HepG2 (cell line): ENCODE measurements around the gene PHF23. TPM values are rescaled to one million over a fixed set of nuclear protein-coding genes. Genes with fewer than 3 reads are reported as not detected.

ENCODE experiments used
- HOXA3 ChIP-seq: sonication (generic); formaldehyde crosslinking; IDR thresholded peaks from 2 replicates; pipeline ENCODE4 v1.5.0; 2020; ENCODE audit warnings: missing genetic modification reagents
- NFKB2 ChIP-seq: sonication (generic); formaldehyde crosslinking; IDR thresholded peaks from 2 replicates; pipeline ENCODE4 v1.4.0; 2020; ENCODE audit warnings: missing genetic modification reagents, borderline replicate concordance
- ZNF382 ChIP-seq: sonication (generic); formaldehyde crosslinking; IDR thresholded peaks from 2 replicates; pipeline ENCODE4 v1.5.0; 2020; ENCODE audit warnings: missing genetic modification reagents, mild to moderate bottlenecking, borderline replicate concordance
- ZNF768 ChIP-seq: sonication (generic); formaldehyde crosslinking; IDR thresholded peaks from 2 replicates; pipeline ENCODE4 v1.4.0; 2020; ENCODE audit warnings: missing genetic modification reagents
- ZNF788 ChIP-seq: sonication (generic); formaldehyde crosslinking; IDR thresholded peaks from 2 replicates; pipeline ENCODE4 v1.5.0; 2020; ENCODE audit warnings: mild to moderate bottlenecking, missing genetic modification reagents, borderline replicate concordance
- polyA plus RNA-seq, 8 experiments: library from polyadenylated mRNA; depleted of rRNA in 3 of 8; stranded (reverse) in 7 of 8; unstranded in 1 of 8; fragments of >200 nt; fragmentation: Illumina TruSeq in 4 of 8; extraction: Trizol in 4 of 8; gene quantifications; 2 replicates each; pipeline versions ENCODE4 v1.2.1 to v1.2.3, GENCODE V29; 2011 to 2016; ENCODE audit warnings: low read depth in 4 of 8, missing spikeins in 1 of 8, mixed read lengths in 1 of 8; ENCODE audit not compliant: insufficient read depth in 1 of 8
- total RNA-seq, 5 experiments: library from RNA; depleted of rRNA; stranded (reverse); fragments of >200 nt; fragmentation: Illumina TruSeq; extraction: Trizol; gene quantifications; 2 replicates each; pipeline ENCODE4 v1.2.3, GENCODE V29; 2016; ENCODE audit warnings: low read depth in 1 of 5
- TF ChIP-seq, protein P1 (sequence below): IDR thresholded peaks from 2 replicates; pipeline ENCODE4 v1.6.1; 2012; ENCODE audit warnings: low read length, improper control_type of control experiment
- TF ChIP-seq, protein P2 (sequence below): sonication (generic); formaldehyde crosslinking; IDR thresholded peaks from 2 replicates; pipeline ENCODE4 v1.8.0; 2022; ENCODE audit warnings: mild to moderate bottlenecking, missing genetic modification reagents; ENCODE audit not compliant: insufficient replicate concordance
- TF ChIP-seq, protein P3 (sequence below): IDR thresholded peaks from 2 replicates; pipeline ENCODE4 v1.4.0; 2020; ENCODE audit warnings: mild to moderate bottlenecking, missing genetic modification reagents
- TF ChIP-seq, protein P4 (sequence below), 2 experiments: fragments of 450-650 bp in 1 of 2; sonication (generic) in 1 of 2; formaldehyde crosslinking; IDR thresholded peaks; 2 replicates each; pipeline versions ENCODE4 v1.5.0 to v1.8.0; 2020 to 2022; ENCODE audit warnings: mild to moderate bottlenecking in 1 of 2, missing genetic modification reagents in 1 of 2
- TF ChIP-seq, protein P5 (sequence below): sonication (generic); formaldehyde crosslinking; IDR thresholded peaks from 2 replicates; pipeline ENCODE4 v1.9.0; 2022; ENCODE audit warnings: missing genetic modification reagents, mild to moderate bottlenecking, borderline replicate concordance
- TF ChIP-seq, protein P6 (sequence below): sonication (generic); formaldehyde crosslinking; IDR thresholded peaks from 2 replicates; pipeline ENCODE4 v1.4.0; 2020; ENCODE audit warnings: missing genetic modification reagents

PHF23 gene
- total and polyA plus RNA-seq, 2 of the 13 experiments (the other 11 are each of a cell fraction or from before 2014, with no cell fraction given), result 27.6 to 33.2 TPM

DNA sequence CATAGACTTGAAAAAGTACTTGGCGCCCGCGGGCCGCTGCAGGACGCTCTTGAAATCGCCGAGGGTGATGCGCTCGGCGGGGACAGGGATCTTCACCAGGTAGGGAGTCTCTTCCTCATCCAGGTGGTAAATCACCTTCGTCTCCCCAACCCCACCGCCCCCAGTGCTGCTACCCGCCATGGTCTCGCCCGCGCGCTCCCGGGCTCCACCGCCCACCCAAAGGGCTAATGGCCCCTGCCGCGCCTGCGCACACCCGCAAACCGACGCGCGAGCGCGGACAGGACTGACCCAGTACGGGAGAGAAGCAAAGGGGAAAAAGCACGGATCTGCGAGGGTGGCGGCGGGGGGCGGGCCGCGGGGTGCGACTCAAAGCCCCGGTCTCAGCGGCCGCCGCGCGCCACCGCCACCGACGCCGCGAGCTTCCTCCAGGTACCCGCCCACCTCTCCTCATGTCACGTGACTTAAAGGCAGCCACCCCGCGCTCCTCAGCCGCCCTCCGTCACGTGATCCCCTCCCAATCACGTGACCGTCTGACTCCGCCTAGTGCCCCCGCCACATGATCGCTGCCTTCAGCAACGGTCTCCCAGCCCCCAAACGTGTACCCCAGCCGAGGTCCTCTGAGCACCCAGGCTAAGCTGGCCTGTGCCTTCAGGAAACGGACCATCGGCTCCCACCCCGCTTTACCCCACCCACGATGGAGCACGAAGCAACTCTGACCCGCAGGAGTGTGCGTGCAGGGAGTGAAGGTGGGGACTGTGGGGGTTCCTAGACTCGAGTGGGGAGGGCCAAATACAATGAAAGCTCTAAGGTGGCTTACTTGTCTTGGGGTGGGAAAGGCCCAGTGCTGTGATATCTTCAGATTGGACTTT lies 4.9 kb downstream of the PHF23 start, which contains the start of gene DVL2 (continued):
- TF ChIP-seq, protein P1, sequence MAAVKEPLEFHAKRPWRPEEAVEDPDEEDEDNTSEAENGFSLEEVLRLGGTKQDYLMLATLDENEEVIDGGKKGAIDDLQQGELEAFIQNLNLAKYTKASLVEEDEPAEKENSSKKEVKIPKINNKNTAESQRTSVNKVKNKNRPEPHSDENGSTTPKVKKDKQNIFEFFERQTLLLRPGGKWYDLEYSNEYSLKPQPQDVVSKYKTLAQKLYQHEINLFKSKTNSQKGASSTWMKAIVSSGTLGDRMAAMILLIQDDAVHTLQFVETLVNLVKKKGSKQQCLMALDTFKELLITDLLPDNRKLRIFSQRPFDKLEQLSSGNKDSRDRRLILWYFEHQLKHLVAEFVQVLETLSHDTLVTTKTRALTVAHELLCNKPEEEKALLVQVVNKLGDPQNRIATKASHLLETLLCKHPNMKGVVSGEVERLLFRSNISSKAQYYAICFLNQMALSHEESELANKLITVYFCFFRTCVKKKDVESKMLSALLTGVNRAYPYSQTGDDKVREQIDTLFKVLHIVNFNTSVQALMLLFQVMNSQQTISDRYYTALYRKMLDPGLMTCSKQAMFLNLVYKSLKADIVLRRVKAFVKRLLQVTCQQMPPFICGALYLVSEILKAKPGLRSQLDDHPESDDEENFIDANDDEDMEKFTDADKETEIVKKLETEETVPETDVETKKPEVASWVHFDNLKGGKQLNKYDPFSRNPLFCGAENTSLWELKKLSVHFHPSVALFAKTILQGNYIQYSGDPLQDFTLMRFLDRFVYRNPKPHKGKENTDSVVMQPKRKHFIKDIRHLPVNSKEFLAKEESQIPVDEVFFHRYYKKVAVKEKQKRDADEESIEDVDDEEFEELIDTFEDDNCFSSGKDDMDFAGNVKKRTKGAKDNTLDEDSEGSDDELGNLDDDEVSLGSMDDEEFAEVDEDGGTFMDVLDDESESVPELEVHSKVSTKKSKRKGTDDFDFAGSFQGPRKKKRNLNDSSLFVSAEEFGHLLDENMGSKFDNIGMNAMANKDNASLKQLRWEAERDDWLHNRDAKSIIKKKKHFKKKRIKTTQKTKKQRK, result no peak
- TF ChIP-seq ZNF788 (CRISPR knock-in tag), result peak; percentile 90
- TF ChIP-seq, protein P2, sequence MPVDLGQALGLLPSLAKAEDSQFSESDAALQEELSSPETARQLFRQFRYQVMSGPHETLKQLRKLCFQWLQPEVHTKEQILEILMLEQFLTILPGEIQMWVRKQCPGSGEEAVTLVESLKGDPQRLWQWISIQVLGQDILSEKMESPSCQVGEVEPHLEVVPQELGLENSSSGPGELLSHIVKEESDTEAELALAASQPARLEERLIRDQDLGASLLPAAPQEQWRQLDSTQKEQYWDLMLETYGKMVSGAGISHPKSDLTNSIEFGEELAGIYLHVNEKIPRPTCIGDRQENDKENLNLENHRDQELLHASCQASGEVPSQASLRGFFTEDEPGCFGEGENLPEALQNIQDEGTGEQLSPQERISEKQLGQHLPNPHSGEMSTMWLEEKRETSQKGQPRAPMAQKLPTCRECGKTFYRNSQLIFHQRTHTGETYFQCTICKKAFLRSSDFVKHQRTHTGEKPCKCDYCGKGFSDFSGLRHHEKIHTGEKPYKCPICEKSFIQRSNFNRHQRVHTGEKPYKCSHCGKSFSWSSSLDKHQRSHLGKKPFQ (CRISPR knock-in tag), result no peak
- TF ChIP-seq, protein P3, sequence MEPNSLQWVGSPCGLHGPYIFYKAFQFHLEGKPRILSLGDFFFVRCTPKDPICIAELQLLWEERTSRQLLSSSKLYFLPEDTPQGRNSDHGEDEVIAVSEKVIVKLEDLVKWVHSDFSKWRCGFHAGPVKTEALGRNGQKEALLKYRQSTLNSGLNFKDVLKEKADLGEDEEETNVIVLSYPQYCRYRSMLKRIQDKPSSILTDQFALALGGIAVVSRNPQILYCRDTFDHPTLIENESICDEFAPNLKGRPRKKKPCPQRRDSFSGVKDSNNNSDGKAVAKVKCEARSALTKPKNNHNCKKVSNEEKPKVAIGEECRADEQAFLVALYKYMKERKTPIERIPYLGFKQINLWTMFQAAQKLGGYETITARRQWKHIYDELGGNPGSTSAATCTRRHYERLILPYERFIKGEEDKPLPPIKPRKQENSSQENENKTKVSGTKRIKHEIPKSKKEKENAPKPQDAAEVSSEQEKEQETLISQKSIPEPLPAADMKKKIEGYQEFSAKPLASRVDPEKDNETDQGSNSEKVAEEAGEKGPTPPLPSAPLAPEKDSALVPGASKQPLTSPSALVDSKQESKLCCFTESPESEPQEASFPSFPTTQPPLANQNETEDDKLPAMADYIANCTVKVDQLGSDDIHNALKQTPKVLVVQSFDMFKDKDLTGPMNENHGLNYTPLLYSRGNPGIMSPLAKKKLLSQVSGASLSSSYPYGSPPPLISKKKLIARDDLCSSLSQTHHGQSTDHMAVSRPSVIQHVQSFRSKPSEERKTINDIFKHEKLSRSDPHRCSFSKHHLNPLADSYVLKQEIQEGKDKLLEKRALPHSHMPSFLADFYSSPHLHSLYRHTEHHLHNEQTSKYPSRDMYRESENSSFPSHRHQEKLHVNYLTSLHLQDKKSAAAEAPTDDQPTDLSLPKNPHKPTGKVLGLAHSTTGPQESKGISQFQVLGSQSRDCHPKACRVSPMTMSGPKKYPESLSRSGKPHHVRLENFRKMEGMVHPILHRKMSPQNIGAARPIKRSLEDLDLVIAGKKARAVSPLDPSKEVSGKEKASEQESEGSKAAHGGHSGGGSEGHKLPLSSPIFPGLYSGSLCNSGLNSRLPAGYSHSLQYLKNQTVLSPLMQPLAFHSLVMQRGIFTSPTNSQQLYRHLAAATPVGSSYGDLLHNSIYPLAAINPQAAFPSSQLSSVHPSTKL (CRISPR knock-in tag), result peak; percentile 45
- peak; percentile 86 for TF ChIP-seq HOXA3 (CRISPR knock-in tag)
- TF ChIP-seq NFKB2 (CRISPR knock-in tag), result peak; percentile 78; the same call in 1 of the 2 replicates
- peak; percentile 57; the same call in 1 of the 2 replicates for TF ChIP-seq ZNF768
- TF ChIP-seq, protein P4, sequence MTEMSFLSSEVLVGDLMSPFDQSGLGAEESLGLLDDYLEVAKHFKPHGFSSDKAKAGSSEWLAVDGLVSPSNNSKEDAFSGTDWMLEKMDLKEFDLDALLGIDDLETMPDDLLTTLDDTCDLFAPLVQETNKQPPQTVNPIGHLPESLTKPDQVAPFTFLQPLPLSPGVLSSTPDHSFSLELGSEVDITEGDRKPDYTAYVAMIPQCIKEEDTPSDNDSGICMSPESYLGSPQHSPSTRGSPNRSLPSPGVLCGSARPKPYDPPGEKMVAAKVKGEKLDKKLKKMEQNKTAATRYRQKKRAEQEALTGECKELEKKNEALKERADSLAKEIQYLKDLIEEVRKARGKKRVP (CRISPR knock-in tag; IDR thresholded peaks at IDR 0.05), result no peak; a peak in 2 of 4 replicates
- TF ChIP-seq, protein P5, sequence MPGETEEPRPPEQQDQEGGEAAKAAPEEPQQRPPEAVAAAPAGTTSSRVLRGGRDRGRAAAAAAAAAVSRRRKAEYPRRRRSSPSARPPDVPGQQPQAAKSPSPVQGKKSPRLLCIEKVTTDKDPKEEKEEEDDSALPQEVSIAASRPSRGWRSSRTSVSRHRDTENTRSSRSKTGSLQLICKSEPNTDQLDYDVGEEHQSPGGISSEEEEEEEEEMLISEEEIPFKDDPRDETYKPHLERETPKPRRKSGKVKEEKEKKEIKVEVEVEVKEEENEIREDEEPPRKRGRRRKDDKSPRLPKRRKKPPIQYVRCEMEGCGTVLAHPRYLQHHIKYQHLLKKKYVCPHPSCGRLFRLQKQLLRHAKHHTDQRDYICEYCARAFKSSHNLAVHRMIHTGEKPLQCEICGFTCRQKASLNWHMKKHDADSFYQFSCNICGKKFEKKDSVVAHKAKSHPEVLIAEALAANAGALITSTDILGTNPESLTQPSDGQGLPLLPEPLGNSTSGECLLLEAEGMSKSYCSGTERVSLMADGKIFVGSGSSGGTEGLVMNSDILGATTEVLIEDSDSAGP (CRISPR knock-in tag), result peak; percentile 85
- no peak for TF ChIP-seq ZNF382 (CRISPR knock-in tag)
- TF ChIP-seq, protein P6, sequence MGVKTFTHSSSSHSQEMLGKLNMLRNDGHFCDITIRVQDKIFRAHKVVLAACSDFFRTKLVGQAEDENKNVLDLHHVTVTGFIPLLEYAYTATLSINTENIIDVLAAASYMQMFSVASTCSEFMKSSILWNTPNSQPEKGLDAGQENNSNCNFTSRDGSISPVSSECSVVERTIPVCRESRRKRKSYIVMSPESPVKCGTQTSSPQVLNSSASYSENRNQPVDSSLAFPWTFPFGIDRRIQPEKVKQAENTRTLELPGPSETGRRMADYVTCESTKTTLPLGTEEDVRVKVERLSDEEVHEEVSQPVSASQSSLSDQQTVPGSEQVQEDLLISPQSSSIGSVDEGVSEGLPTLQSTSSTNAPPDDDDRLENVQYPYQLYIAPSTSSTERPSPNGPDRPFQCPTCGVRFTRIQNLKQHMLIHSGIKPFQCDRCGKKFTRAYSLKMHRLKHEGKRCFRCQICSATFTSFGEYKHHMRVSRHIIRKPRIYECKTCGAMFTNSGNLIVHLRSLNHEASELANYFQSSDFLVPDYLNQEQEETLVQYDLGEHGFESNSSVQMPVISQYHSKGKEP (CRISPR knock-in tag), result no peak
